CD14-positive monocyte (primary cell): ENCODE data around the gene FAM9B. TPM values are rescaled to one million over a fixed set of nuclear protein-coding genes. Genes with fewer than 3 reads are reported as not detected.

ENCODE experiments used
- DNase-seq, 3 donors: peaks; one replicate each; pipeline ENCODE4 v3.0.0-alpha.2; 2011 to 2022
- H2AFZ ChIP-seq: 2 replicates; pipeline ENCODE4 v1.6.0; 2012; ENCODE audit warnings: mild to moderate bottlenecking, low read depth, low read length, inconsistent platforms; ENCODE audit not compliant: insufficient read depth, poor library complexity, severe bottlenecking
- H3K27ac ChIP-seq, 2 donors: 1 replicate in 1 of 2; 2 replicates in 1 of 2; pipeline ENCODE4 v1.5.1; 2012 to 2013; ENCODE audit warnings: low read length in 2 of 2, control low read depth in 1 of 2, inconsistent platforms in 1 of 2, low read depth in 1 of 2, mild to moderate bottlenecking in 1 of 2
- H3K27me3 ChIP-seq, 2 donors: one replicate each; pipeline versions ENCODE4 v1.6.0 to v1.6.1; 2011 to 2013; ENCODE audit warnings: low read length in 2 of 2; ENCODE audit not compliant: control insufficient read depth in 2 of 2, insufficient read depth in 2 of 2
- H3K36me3 ChIP-seq, 2 donors: replicated peaks in 1 of 2; 1 replicate in 1 of 2; 2 replicates in 1 of 2; pipeline versions ENCODE4 v1.5.1 to v1.6.1; 2012 to 2013; ENCODE audit warnings: low read length in 2 of 2, control low read depth in 1 of 2, inconsistent platforms in 1 of 2, mild to moderate bottlenecking in 1 of 2; ENCODE audit not compliant: insufficient read depth in 2 of 2, control insufficient read depth in 1 of 2
- H3K4me1 ChIP-seq, 2 donors: 1 replicate in 1 of 2; 2 replicates in 1 of 2; pipeline versions ENCODE4 v1.5.1 to v1.6.1; 2012 to 2013; ENCODE audit warnings: low read length in 2 of 2, control low read depth in 1 of 2, inconsistent platforms in 1 of 2, mild to moderate bottlenecking in 1 of 2, moderate library complexity in 1 of 2; ENCODE audit not compliant: insufficient read depth in 2 of 2, control insufficient read depth in 1 of 2
- H3K4me2 ChIP-seq: replicated peaks from 2 replicates; pipeline ENCODE3; 2012; ENCODE audit warnings: low read length, moderate library complexity, mild to moderate bottlenecking; ENCODE audit not compliant: poor library complexity, severe bottlenecking; ENCODE audit errors: extremely low read depth
- H3K4me3 ChIP-seq, 3 experiments: fragments of 200-600 bp in 1 of 3; sonication (generic) in 1 of 3; replicated peaks in 1 of 3; 1 replicate in 2 of 3; 2 replicates in 1 of 3; pipeline ENCODE4 v1.5.1; 2011 to 2013; ENCODE audit warnings: low read length in 3 of 3, mild to moderate bottlenecking in 3 of 3, control low read depth in 2 of 3, low read depth in 2 of 3, inconsistent platforms in 1 of 3, moderate library complexity in 1 of 3
- H3K79me2 ChIP-seq: 2 replicates; pipeline ENCODE4 v1.6.0; 2012; ENCODE audit warnings: mild to moderate bottlenecking, control low read depth, inconsistent platforms, low read length, moderate library complexity; ENCODE audit not compliant: insufficient read depth
- H3K9ac ChIP-seq: 2 replicates; pipeline ENCODE4 v1.6.0; 2017; ENCODE audit warnings: low read length, mild to moderate bottlenecking; ENCODE audit not compliant: insufficient read depth, poor library complexity, severe bottlenecking
- H3K9me3 ChIP-seq, 2 donors: replicated peaks in 1 of 2; 1 replicate in 1 of 2; 2 replicates in 1 of 2; pipeline versions ENCODE4 v1.5.1 to v1.6.1; 2012 to 2013; ENCODE audit warnings: low read length in 2 of 2, control low read depth in 1 of 2; ENCODE audit not compliant: control insufficient read depth in 1 of 2, insufficient read depth in 1 of 2
- H4K20me1 ChIP-seq: 2 replicates; pipeline ENCODE4 v1.6.0; 2012; ENCODE audit warnings: mild to moderate bottlenecking, low read length, control low read depth, moderate library complexity; ENCODE audit not compliant: insufficient read depth
- H3K27ac Mint-ChIP-seq, 7 donors: one replicate each; pipeline ENCODE4 v1.8.0; 2020; ENCODE audit warnings: mild to moderate bottlenecking in 7 of 7, mixed read lengths in 7 of 7, moderate library complexity in 6 of 7, inconsistent platforms in 2 of 7
- H3K27me3 Mint-ChIP-seq, 3 donors: one replicate each; pipeline ENCODE4 v1.8.0; 2021 to 2022; ENCODE audit warnings: low read depth in 3 of 3, mild to moderate bottlenecking in 3 of 3, mixed read lengths in 3 of 3, moderate library complexity in 3 of 3, inconsistent platforms in 1 of 3
- H3K36me3 Mint-ChIP-seq, 2 donors: one replicate each; pipeline ENCODE4 v1.8.0; 2020; ENCODE audit warnings: mixed read lengths in 2 of 2, inconsistent platforms in 1 of 2, mild to moderate bottlenecking in 1 of 2
- H3K4me1 Mint-ChIP-seq: one replicate; pipeline ENCODE4 v1.8.0; 2020; ENCODE audit warnings: mild to moderate bottlenecking, mixed read lengths
- H3K4me3 Mint-ChIP-seq, 2 donors: one replicate each; pipeline ENCODE4 v1.8.0; 2020; ENCODE audit warnings: mild to moderate bottlenecking in 2 of 2, mixed read lengths in 2 of 2, moderate library complexity in 1 of 2
- H3K9me3 Mint-ChIP-seq, 7 donors: one replicate each; pipeline ENCODE4 v1.8.0; 2020 to 2022; ENCODE audit warnings: mixed read lengths in 7 of 7, mild to moderate bottlenecking in 6 of 7, moderate library complexity in 6 of 7, inconsistent platforms in 2 of 7
- WGBS: methylation state at CpG from one replicate; pipeline ENCODE4 v1.1.5; 2013; ENCODE audit warnings: missing lambda C conversion rate; ENCODE audit not compliant: insufficient coverage; 5-methylcytosine and 5-hydroxymethylcytosine counted together
- intact Hi-C, 2 donors: fragments of 100-400 bp; cut with micrococcal nuclease; formaldehyde crosslinking; loops; one replicate each; pipeline versions ENCODE4 v1.15.0 to v1.15.1; 2023
- polyA plus RNA-seq, 3 donors: library from polyadenylated mRNA; depleted of rRNA in 1 of 3; unstranded in 2 of 3; stranded (reverse) in 1 of 3; fragments of 300-500 nt in 2 of 3; fragments of >200 nt in 1 of 3; fragmentation: Illumina TruSeq in 2 of 3; gene quantifications; 1 replicate in 2 of 3; 2 replicates in 1 of 3; pipeline ENCODE4 v1.2.3, GENCODE V29; 2012 to 2021
- TF ChIP-seq, protein P1 (sequence below): fragments of 200-600 bp; IDR thresholded peaks from one replicate; pipeline ENCODE4 v1.8.0; 2022; ENCODE audit warnings: antibody characterized with exemption, mild to moderate bottlenecking

Gene FAM9B
- polyA plus RNA-seq, 3 donors = 0.73 TPM; not detected in 2

DNA sequence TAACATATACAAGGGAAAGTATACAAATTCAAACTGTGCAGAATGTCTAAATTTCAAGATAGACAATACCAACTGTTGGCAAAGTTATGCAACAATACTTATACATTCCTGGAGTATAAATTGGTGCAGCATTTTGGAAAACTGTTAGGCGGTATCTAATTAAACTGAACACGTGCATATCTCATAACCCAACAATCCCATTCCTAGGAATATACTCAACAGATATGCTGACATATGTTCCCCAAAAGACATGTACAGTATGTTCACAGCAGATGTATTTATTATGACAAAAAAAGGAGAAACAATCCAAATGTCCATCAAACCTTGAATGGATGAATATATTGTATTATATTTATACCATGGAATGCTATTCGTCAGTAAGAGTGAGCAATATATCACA lies 16.4 kb upstream of the FAM9B start:
- H3K27me3 ChIP-seq = peaks cover 0 to 14% of the 10 kb centered on the region in 2 donors
- peaks cover 5% of the 10 kb centered on the region for H3K4me1 Mint-ChIP-seq

DNA sequence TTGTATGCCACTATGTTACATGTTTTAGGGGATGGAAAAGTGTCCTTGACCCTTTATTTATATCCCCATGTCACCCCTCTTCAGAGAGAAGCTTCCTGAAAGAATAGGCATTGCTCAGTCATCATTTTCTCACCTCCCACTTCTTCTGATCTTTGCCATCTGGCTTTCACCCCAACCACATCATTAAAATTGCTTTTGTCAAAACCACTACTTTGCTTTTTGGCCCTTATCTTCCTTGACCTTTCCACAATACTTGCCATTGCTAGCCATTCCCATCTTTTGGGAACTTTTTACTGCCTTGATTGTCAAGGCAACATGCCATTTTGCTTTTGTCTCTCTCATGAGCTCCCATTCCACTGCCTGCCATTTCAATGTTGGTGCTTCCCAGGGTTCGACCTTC lies 14.9 kb upstream of the FAM9B start:
- TF ChIP-seq, protein P1, sequence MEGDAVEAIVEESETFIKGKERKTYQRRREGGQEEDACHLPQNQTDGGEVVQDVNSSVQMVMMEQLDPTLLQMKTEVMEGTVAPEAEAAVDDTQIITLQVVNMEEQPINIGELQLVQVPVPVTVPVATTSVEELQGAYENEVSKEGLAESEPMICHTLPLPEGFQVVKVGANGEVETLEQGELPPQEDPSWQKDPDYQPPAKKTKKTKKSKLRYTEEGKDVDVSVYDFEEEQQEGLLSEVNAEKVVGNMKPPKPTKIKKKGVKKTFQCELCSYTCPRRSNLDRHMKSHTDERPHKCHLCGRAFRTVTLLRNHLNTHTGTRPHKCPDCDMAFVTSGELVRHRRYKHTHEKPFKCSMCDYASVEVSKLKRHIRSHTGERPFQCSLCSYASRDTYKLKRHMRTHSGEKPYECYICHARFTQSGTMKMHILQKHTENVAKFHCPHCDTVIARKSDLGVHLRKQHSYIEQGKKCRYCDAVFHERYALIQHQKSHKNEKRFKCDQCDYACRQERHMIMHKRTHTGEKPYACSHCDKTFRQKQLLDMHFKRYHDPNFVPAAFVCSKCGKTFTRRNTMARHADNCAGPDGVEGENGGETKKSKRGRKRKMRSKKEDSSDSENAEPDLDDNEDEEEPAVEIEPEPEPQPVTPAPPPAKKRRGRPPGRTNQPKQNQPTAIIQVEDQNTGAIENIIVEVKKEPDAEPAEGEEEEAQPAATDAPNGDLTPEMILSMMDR = no peak

More for the DNA sequence above, 16.4 kb upstream of the FAM9B start:
- H3K36me3 ChIP-seq = no peaks in the 10 kb centered on the region
- WGBS = no CpG with 5 or more reads among the region's 3 CpGs
- H3K79me2 ChIP-seq = no peaks in the 10 kb centered on the region
- Mint-ChIP-seq H3K27ac (no peak overlapping the region), H3K4me3 (no peak overlapping the region), H3K36me3 (no peaks in the 10 kb centered on the region), H3K9me3 (peaks cover 0 to 4% (median 0%) of the 10 kb centered on the region in 7 donors), H3K27me3 (peaks cover 0 to 6% (median 2%) of the 10 kb centered on the region in 3 donors)
- peaks cover 6 to 7% of the 10 kb centered on the region in 2 donors for H3K4me1 ChIP-seq
- no peak for DNase-seq
- no peaks in the 10 kb centered on the region for H4K20me1 ChIP-seq
- H3K27ac ChIP-seq = no peak overlapping the region
- no peaks in the 10 kb centered on the region for H3K9me3 ChIP-seq
- H2AFZ ChIP-seq = no peak overlapping the region
- no peak overlapping the region for H3K4me3 ChIP-seq
- no peak overlapping the region for H3K4me2 ChIP-seq
- TF ChIP-seq, protein P1 = no peak
- H3K9ac ChIP-seq = no peak overlapping the region
- intact Hi-C loops = no loop called here

More for the DNA sequence above, 14.9 kb upstream of the FAM9B start:
- Mint-ChIP-seq H3K4me1 (no peaks in the 10 kb centered on the region), H3K27ac (no peak overlapping the region), H3K9me3 (peaks cover 0 to 4% (median 0%) of the 10 kb centered on the region in 7 donors), H3K27me3 (peaks cover 0 to 2% (median 2%) of the 10 kb centered on the region in 3 donors), H3K4me3 (no peak overlapping the region), H3K36me3 (no peaks in the 10 kb centered on the region)
- Histone ChIP-seq H3K27ac (no peak overlapping the region), H4K20me1 (no peaks in the 10 kb centered on the region), H2AFZ (no peak overlapping the region), H3K9ac (no peak overlapping the region), H3K9me3 (no peaks in the 10 kb centered on the region), H3K36me3 (no peaks in the 10 kb centered on the region), H3K4me1 (no peaks in the 10 kb centered on the region), H3K4me3 (no peak overlapping the region), H3K27me3 (peaks cover 0 to 16% of the 10 kb centered on the region in 2 donors), H3K79me2 (no peaks in the 10 kb centered on the region), H3K4me2 (no peak overlapping the region)
- DNase-seq = no peak
- intact Hi-C loops = no loop called here
- no CpG with 5 or more reads among the region's 1 CpG for WGBS
